Transverse colon (tissue), 4 donors: ENCODE data around the gene PRKAR1A.

Source experiments
- CTCF ChIP-seq, 5 experiments: fragments of 200-600 bp in 3 of 5; fragments of 450-650 bp in 2 of 5; sonication (generic) in 3 of 5; IDR thresholded peaks; 1 replicate in 2 of 5; 2 replicates in 3 of 5; pipeline ENCODE4 v1.5.1; 2016 to 2017; ENCODE audit warnings: antibody characterized with exemption in 5 of 5, inconsistent platforms in 3 of 5, mild to moderate bottlenecking in 2 of 5, moderate library complexity in 1 of 5
- POLR2A ChIP-seq: fragments of 450-650 bp; IDR thresholded peaks from one replicate; pipeline ENCODE4 v1.6.1; 2016; ENCODE audit warnings: antibody characterized with exemption, mild to moderate bottlenecking, moderate library complexity
- POLR2AphosphoS5 ChIP-seq, 3 donors: sonication (generic); formaldehyde crosslinking; IDR thresholded peaks; one replicate each; pipeline ENCODE4 v1.6.1; 2016; ENCODE audit warnings: antibody characterized with exemption in 3 of 3

GRCh38 chr17:68585643-68586042 is 73.4 kb downstream of the PRKAR1A start:
- TF ChIP-seq CTCF (IDR thresholded peaks at IDR 0.05) (no peak), POLR2AphosphoS5 (IDR thresholded peaks at IDR 0.05) (no peak), POLR2A (no peak)
